NCI-H128 (cell line): ENCODE results near the gene ACSL3.
"Not testable (repeated sequence)": the region's sequence is repeated elsewhere in the genome, so short reads cannot be mapped to it uniquely, and the experiment has no call there.

Experiments used
- DNase-seq: peaks from one replicate; lab custom pipeline; 2025; ENCODE audit not compliant: unreplicated experiment; lab: John Stamatoyannopoulos, UW

ACSL3 gene

GRCh38 chr2:222851956-222852617 lies 8.7 kb upstream of the ACSL3 start:
- DNase-seq = no peak

- no peak for DNase-seq
Observed at GRCh38 chr2:222854773-222855700, 5.8 kb upstream of the ACSL3 start.

GRCh38 chr2:222859786-222860612 lies 837 bp upstream of the ACSL3 start:
- no peak for DNase-seq

GRCh38 chr2:222861411-222862105 lies 722 bp downstream of the ACSL3 start:
- no peak for DNase-seq

- no peak for DNase-seq
Observed at GRCh38 chr2:222862106-222862908, 1.5 kb downstream of the ACSL3 start.

- DNase-seq = no peak
Observed at GRCh38 chr2:222862909-222863544, 2.2 kb downstream of the ACSL3 start.

GRCh38 chr2:222864296-222864695 lies 3.5 kb downstream of the ACSL3 start:
- no peak for DNase-seq

GRCh38 chr2:222865301-222865700 lies 4.5 kb downstream of the ACSL3 start:
- DNase-seq = no peak

GRCh38 chr2:222866358-222866960 lies 5.6 kb downstream of the ACSL3 start:
- DNase-seq = no peak

GRCh38 chr2:222868560-222869251 lies 7.9 kb downstream of the ACSL3 start:
- DNase-seq = not testable (repeated sequence)

- DNase-seq = no peak
Observed at GRCh38 chr2:222869252-222869560, 8.4 kb downstream of the ACSL3 start.

GRCh38 chr2:222871291-222871690 lies 10.5 kb downstream of the ACSL3 start:
- DNase-seq = no peak

- no peak for DNase-seq
Observed at GRCh38 chr2:222872551-222872950, 11.7 kb downstream of the ACSL3 start.

- DNase-seq = no peak
Observed at GRCh38 chr2:222875482-222875881, 14.6 kb downstream of the ACSL3 start.

GRCh38 chr2:222876947-222877346 lies 16.1 kb downstream of the ACSL3 start:
- DNase-seq = no peak

- DNase-seq = no peak
Observed at GRCh38 chr2:222877556-222878300, 16.9 kb downstream of the ACSL3 start.

- no peak for DNase-seq
Observed at GRCh38 chr2:222878301-222878876, 17.6 kb downstream of the ACSL3 start.
